ENCODE results near the gene SLC5A10.

SLC5A10 gene

DNA sequence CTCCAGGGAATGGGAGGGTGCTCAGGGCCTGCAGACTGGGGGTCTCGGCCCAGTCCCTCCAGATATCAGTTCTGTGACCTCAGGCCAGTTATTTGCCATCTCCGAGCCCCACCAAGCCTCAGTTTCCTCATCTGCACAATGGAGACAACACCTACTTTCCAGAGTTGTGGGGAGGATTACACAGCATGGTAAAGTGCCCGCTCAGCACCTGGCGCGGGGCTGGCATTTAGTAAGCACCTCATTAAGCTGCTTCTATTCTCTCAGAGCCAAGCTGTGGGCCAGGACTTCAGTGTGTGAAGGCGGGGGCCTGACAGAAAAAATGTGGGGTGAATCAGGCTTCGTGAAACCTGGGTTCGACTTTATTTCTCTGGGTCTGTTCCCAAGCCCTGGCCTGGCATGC is 47.4 kb downstream of the SLC5A10 start:
- Histone ChIP-seq H3K4me2 (ENCODE audit: low read depth, low read length) (no peak overlapping the region), H3K79me2 (ENCODE audit: low read length) (peaks cover 46% of the 10 kb centered on the region), H4K20me1 (ENCODE audit: insufficient read depth, low read length) (no peaks in the 10 kb centered on the region; the same call in 1 of the 2 replicates), H2AFZ (ENCODE audit: low read length) (no peak overlapping the region), H3K4me1 (ENCODE audit: low read length) (peaks cover 9% of the 10 kb centered on the region), H3F3A (ENCODE audit: insufficient read depth, low read length) (no peaks in the 10 kb centered on the region), H3K9ac (ENCODE audit: low read length) (no peak overlapping the region), H3K27ac (ENCODE audit: low read length) (no peak overlapping the region), H3K9me3 (replicated peaks; ENCODE audit: insufficient read depth, low read length) (no peaks in the 10 kb centered on the region), H3K4me3 (ENCODE audit: low read length) (no peak overlapping the region), H3K27me3 (replicated peaks; ENCODE audit: insufficient read depth, low read length) (no peaks in the 10 kb centered on the region), H3K9me2 (replicated peaks; ENCODE audit: insufficient read depth, low read length) (no peaks in the 10 kb centered on the region), H3K36me3 (replicated peaks; ENCODE audit: insufficient read depth, low read length) (no peaks in the 10 kb centered on the region)
- no peak for DNase-seq
- no peak for TF ChIP-seq EZH2phosphoT487 (IDR thresholded peaks at IDR 0.05; ENCODE audit: low read length)
- TF ChIP-seq EZH2 (optimal IDR thresholded peaks at IDR 0.05; ENCODE audit: low read depth, low read length) = no peak
- no peak for TF ChIP-seq CTCF (IDR thresholded peaks at IDR 0.05; ENCODE audit: low read length)

GRCh38 chr17:18999911-19000310 is 47.9 kb downstream of the SLC5A10 start:
- no peaks in the 10 kb centered on the region for H3K36me3 ChIP-seq (replicated peaks; ENCODE audit: insufficient read depth, low read length)
- H3K27me3 ChIP-seq (replicated peaks; ENCODE audit: insufficient read depth, low read length) = no peaks in the 10 kb centered on the region
- TF ChIP-seq EZH2 (optimal IDR thresholded peaks at IDR 0.05; ENCODE audit: low read depth, low read length) = no peak
- TF ChIP-seq EZH2phosphoT487 (IDR thresholded peaks at IDR 0.05; ENCODE audit: low read length) = no peak
- no peak for TF ChIP-seq CTCF (IDR thresholded peaks at IDR 0.05; ENCODE audit: low read length)
- H3K4me1 ChIP-seq (ENCODE audit: low read length) = peaks cover 10% of the 10 kb centered on the region
- peaks cover 41% of the 10 kb centered on the region for H3K79me2 ChIP-seq (ENCODE audit: low read length)
- H2AFZ ChIP-seq (ENCODE audit: low read length) = no peak overlapping the region
- H3K27ac ChIP-seq (ENCODE audit: low read length) = no peak overlapping the region
- H3F3A ChIP-seq (ENCODE audit: insufficient read depth, low read length) = 0 out of 2 replicates have a peak, but pooled peaks cover 2% of the 10 kb centered on the region
- no peak overlapping the region for H3K4me3 ChIP-seq (ENCODE audit: low read length)
- no peaks in the 10 kb centered on the region; the same call in 1 of the 2 replicates for H4K20me1 ChIP-seq (ENCODE audit: insufficient read depth, low read length)
- H3K4me2 ChIP-seq (ENCODE audit: low read depth, low read length) = no peak overlapping the region
- no peak for DNase-seq
- no peak overlapping the region for H3K9ac ChIP-seq (ENCODE audit: low read length)
- H3K9me2 ChIP-seq (replicated peaks; ENCODE audit: insufficient read depth, low read length) = no peaks in the 10 kb centered on the region
- H3K9me3 ChIP-seq (replicated peaks; ENCODE audit: insufficient read depth, low read length) = no peaks in the 10 kb centered on the region

DNA sequence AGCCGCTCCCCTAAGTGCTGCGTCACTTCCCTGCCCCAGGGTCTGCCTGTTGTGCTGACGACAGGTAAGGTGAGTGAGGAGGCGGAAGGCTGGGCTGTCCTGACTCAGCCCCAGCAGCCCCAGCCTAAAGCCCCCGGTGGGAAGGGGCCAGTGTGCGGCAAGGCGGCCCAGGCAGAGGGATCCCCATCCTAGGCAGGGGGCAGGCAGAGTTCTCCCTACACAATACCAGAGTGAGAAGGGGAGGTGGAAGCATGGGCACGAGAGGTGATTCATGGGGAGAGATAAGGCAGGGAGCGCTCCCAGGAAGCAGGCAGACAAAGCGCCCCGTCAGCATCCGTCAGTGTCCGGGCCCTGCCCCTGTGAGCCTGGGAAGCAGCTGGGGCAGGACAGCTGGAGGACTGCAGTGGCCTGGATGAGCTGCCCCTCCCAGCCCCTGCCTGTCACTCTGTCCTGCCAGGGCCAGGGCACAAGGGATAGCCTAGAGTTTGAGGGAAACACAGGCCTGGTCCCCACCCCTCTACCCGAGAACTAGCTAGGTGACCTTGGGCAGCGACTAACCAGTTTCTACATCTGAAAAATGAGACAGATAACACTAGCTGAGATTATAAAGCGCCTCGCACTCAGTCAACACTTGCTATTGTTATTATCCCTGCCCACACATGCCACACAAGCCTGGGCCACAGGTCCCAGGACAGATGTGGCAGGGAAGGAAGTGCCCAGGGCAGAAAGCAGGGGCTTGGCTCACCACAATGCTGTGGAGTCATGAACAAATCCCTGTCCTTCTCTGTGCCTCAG is 48.8 kb downstream of the SLC5A10 start:
- Histone ChIP-seq H3K9me3 (replicated peaks; ENCODE audit: insufficient read depth, low read length) (no peaks in the 10 kb centered on the region), H3K9ac (ENCODE audit: low read length) (no peak overlapping the region), H3K36me3 (replicated peaks; ENCODE audit: insufficient read depth, low read length) (no peaks in the 10 kb centered on the region), H3K4me2 (ENCODE audit: low read depth, low read length) (no peak overlapping the region), H3K79me2 (ENCODE audit: low read length) (peaks cover 37% of the 10 kb centered on the region), H3K27ac (ENCODE audit: low read length) (no peak overlapping the region), H2AFZ (ENCODE audit: low read length) (no peak overlapping the region), H4K20me1 (ENCODE audit: insufficient read depth, low read length) (no peaks in the 10 kb centered on the region; the same call in 1 of the 2 replicates), H3F3A (ENCODE audit: insufficient read depth, low read length) (peaks cover 11% of the 10 kb centered on the region; the same call in 1 of the 2 replicates), H3K27me3 (replicated peaks; ENCODE audit: insufficient read depth, low read length) (no peaks in the 10 kb centered on the region), H3K4me3 (ENCODE audit: low read length) (no peak overlapping the region), H3K4me1 (ENCODE audit: low read length) (peaks cover 13% of the 10 kb centered on the region), H3K9me2 (replicated peaks; ENCODE audit: insufficient read depth, low read length) (no peaks in the 10 kb centered on the region)
- no peak for DNase-seq
- TF ChIP-seq CTCF (IDR thresholded peaks at IDR 0.05; ENCODE audit: low read length) (no peak), EZH2 (optimal IDR thresholded peaks at IDR 0.05; ENCODE audit: low read depth, low read length) (no peak), EZH2phosphoT487 (IDR thresholded peaks at IDR 0.05; ENCODE audit: low read length) (no peak)
